ENCODE data around the gene TLCD3B.

- no peak for TF ChIP-seq CTCF (IDR thresholded peaks at IDR 0.05)
- TF ChIP-seq POLR2AphosphoS5 (IDR thresholded peaks at IDR 0.05), result no peak
Observed at GRCh38 chr16:29993191-29993902, 37.7 kb downstream of the TLCD3B start.
